Suppressor macrophage (primary cell): ENCODE measurements around the gene CAVIN3.

ENCODE experiments used
- DNase-seq, 4 experiments: peaks; one replicate each; pipeline ENCODE4 v3.0.0-alpha.2; 2020 to 2022
- total RNA-seq, 17 experiments: gene quantifications; one replicate each; lab custom pipeline; 2026; ENCODE audit warnings: mixed read lengths in 6 of 17, inconsistent platforms in 3 of 17; lab: John Stamatoyannopoulos, UW

CAVIN3 gene
- total RNA-seq: 3.5 to 11.4 (median 6.7) reads per million in 17 experiments

GRCh38 chr11:6320411-6321155 lies at the start of gene CAVIN3:
Gene CAVIN3, minus strand, starts transcription at chr11:6320501. Its CDS starts 25 bp downstream, at chr11:6320476.
- DNase-seq: peak; percentile 65 to 75 (median 72)

DNA sequence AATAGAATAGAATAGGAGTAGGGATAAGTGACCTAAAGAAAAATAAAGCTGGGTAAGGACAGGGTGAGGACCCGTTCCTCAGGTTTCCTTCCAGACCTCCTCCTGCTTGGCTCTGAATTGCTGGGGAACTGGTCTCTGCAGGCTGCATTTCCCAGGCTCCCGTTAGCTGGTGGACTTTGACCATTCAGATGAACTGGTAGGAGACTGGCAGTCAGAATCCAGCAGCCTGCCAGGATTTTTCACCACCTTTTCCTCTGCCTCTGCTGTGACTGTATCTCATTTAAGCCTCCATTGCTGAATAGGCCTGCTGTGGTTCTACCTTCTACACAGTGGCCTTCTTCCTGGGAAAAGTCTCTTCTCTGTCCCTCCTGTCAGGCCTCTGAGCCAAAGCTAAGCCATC lies 45.4 kb upstream of the CAVIN3 start:
- no peak for DNase-seq

GRCh38 chr11:6362873-6363678 lies 42.8 kb upstream of the CAVIN3 start:
- peak; percentile 81 to 88 (median 85) for DNase-seq

GRCh38 chr11:6362185-6362872 lies 42.0 kb upstream of the CAVIN3 start:
- DNase-seq: no peak

DNA sequence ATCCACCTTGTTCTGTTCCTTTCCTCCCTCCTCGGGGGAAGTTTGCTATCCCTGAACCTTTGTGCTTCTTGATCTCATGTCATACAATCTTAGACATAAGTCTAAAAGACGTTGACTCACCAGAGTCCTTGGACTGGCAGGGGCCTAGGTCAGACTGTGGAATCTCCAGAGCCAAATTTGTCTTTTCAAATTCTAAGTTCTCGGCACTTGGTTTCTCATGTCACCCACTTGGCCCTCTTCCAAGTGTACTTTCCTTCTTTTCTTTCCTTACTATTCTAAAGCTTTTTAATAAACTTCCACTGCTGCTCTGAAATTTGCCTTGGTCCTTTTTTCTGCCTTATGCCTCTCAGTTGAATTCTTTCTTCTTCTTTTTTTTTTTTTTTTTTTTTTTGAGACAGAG lies 39.9 kb upstream of the CAVIN3 start:
- DNase-seq: no peak

DNA sequence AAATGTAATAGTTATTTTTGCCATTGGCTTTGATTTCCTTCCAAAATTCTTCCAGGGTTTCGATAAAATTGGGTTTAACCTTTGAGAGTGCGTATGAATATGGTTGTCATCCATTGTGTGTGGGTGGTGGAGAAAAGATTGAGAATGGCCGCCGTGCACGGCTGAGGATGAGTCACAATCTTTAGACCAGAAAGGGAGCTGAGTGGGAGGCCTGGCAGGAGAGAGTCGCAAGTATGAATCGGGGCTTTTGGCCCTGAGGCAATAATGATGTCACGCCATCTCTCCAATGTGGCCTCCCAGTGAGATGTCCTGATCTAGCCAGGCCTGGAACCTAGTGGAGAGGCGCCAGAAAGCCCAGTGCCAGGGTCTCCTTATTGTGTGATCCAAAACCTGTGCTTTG lies 36.9 kb upstream of the CAVIN3 start:
- peak; percentile 76 to 94 (median 86) for DNase-seq

DNA sequence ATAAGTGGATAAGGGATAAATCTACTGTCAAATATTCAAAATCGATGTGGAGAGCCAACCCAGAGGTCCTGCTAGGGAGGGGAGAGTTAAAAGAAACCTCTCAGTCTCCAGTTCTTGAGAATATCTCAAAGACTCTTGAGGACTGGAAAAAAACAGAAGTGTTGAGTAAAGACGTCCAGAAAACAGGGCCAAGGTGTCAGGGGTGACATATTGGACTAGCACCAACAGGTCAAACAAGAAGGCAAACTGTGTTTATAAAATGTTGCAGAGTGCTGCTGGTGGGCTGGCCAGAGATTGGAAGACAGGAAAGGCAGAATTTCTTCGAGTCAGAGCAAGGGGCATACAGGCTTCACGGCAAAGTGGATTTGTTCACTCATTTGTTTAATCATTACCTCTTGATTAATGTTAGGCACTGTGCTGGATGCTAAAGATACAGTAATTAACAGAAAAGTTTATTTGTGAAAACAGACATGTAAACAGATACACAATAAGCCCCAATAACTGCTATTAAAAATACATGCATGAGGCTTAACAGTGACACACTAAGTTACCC lies 36.3 kb upstream of the CAVIN3 start:
- DNase-seq: no peak

DNA sequence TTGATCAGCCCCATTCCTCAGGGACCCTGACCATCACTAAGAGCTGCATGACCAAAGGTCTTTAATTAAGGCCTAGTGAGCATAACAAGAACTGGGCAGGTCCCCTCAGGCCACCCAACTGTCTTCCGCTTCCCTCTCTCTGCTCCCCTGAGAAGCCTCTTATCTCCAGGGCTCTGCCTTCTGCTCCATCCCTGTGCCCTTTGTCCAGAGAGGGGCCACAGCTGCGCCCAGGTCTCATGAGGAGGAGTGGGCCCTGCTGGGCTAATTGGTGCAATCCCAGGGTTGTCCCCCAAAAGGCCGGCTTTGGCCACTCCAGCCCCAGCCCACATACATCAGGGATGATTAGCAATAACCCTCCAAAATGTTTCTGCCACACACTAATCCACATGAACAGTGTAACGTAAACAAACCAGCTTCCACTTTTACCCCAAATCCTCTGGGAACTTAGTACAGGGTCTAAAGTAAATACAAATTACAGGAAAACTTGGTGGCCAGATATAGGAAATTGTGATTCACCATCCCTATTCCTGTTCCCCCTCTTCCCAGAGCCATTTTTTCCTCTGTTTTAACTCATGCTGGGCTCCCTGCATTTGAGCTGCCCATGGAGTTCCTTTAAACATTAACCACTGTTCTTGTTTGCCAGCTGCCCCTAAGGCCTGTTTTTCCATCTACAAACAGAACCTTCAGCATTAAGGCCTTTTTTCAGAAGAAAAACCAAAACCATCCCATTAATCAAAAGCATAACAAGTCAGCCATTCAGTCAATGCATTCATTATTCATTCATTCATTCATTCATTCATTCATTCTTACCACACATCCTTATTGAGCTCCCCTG lies 34.6 kb upstream of the CAVIN3 start:
- no peak for DNase-seq

- peak; percentile 54 to 73 (median 62) for DNase-seq
Measured at GRCh38 chr11:6353367-6353987, 33.2 kb upstream of the CAVIN3 start.

DNA sequence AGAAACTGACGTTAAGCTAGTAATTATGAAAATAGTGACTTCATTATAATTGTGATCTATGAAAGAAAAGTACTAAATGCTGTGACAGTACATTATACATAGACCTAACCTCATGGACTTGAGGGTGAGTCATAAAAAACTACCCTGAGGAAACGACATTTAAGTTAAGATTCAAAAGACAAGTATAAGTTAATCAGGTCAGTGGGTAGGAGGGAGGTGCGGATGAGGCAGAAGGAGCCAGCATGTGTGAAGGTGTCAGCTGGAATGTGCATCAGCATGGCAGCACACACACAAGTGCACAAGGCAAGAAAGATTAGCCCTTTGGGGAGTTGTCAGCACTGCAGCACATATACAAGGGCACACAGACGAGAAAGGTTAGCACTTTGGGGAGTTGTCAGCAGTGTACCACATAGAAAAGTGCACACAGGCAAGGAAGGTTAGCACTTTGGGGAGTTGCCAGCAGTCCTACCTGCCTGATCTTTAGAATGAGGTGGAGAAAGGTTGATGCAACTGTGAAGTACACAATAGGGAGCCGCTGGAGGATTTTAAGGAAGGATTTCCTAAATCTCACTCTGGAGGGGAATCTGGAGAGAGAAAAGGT lies 31.6 kb upstream of the CAVIN3 start:
- DNase-seq: no peak

- no peak for DNase-seq
Measured at GRCh38 chr11:6350486-6350885, 30.2 kb upstream of the CAVIN3 start.

DNA sequence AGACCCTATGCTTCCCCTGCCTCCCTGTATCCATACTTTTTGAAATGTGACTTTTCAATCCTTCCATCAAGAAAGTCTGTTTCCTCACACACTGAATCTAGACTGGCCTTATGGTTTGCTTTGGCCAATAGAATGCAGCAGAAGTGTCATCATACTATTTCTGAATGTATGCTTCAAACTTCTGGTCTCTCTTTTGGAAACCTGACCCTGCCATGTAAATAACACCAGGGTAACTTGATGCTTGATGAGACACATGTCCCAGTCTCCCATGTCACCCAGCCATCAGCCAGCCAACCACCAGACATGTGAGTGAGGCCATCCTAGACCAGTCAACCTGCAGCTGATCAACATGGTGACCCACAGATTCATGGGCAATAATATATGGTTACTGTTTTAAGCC lies 29.7 kb upstream of the CAVIN3 start:
- DNase-seq: no peak

GRCh38 chr11:6345366-6345765 lies 25.1 kb upstream of the CAVIN3 start:
- no peak for DNase-seq

- no peak for DNase-seq
Measured at GRCh38 chr11:6336293-6336692, 16.0 kb upstream of the CAVIN3 start.

DNA sequence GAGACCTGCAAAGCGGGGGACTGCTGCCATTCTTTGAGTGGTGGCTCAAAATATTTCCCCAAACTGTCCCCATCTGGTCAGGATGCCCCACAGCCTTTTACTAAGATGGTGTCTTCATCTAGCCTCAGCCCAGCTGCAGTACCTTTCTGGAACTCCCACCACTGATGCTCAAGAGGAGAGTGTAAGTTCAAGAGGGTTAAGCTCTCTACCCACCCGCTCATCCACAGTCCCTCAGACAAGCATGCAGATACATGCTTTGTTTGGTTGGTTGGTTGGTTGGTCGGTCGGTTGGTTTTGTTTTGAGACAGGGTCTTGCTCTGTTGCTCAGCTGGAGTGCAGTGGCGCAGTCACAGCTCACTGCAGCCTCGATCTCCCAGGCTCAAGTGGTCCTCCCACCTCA lies 14.5 kb upstream of the CAVIN3 start:
- no peak for DNase-seq

GRCh38 chr11:6333095-6333494 lies 12.8 kb upstream of the CAVIN3 start:
- DNase-seq: no peak

DNA sequence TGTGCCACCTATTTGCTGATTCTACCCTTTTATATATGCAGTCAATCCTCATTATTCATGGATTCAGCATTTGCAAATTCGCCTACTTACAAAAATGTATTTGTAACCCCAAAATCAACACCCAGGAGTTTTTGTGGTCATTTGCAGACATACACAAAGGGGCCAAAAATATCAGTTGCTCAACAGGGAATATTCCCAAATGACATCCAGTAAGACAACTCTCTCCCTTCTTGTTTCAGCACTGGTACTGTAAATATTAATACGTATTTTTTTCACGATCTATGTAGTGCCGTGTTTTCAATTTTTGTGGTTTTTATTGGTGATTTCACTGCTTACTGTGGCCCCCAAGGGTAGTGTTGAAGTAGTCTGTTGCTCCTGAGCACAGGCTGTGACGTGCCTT lies 11.8 kb upstream of the CAVIN3 start:
- DNase-seq: no peak

- DNase-seq: no peak
Measured at GRCh38 chr11:6328321-6328720, 8.0 kb upstream of the CAVIN3 start.

DNA sequence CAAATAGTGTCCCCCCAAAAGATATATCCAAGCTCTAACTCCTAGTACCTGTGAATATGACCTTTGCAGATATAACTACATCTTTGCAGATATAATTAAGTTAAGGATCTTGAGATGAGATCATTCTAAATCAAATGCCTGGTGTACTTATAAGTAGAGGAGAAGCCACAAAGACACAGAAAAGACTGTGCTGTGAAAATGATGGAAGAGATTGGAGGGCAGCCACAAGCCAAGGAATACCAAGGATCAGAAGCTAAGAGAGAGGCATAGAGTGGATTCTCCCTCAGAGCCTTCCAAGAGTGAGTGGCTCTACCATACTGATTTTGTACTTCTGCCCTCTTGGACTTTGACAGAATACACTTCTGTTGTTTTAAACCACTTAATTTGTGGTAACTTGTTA lies 7.5 kb upstream of the CAVIN3 start:
- no peak for DNase-seq

DNA sequence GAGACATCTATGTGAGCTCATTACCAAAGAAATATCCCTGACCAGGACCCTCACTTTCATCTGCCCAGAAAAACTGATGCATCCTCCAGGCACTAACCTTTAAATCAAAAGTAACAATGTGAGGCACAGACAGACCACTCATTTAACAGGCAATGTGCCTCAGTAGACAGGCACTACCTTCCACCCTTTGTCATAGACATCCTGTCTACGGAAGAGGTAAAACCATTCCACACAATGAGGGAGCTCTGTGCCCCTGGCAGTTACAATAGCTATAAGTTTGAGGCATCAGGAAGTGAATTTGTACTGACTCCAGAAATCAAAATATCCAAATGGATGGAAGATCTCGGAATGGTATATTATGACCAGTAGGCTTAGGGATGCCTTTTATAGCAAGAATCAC lies 6.7 kb upstream of the CAVIN3 start:
- DNase-seq: no peak

- DNase-seq: no peak
Measured at GRCh38 chr11:6326303-6326702, 6.0 kb upstream of the CAVIN3 start.
